GM12878 (cell line): Measurements from ENCODE around the gene PTH. TPM values are rescaled to one million over a fixed set of nuclear protein-coding genes. Genes with fewer than 3 reads are reported as not detected.
A peak's percentile ranks its signal among the peaks of the same experiment; 100 is the strongest.

Experiments
- ASH2L ChIP-seq: fragments of 300-600, 200-600 bp; sonication (generic); IDR thresholded peaks from 2 replicates; pipeline ENCODE4 v1.6.1; 2017; ENCODE audit warnings: low read depth, mild to moderate bottlenecking, borderline replicate concordance
- BACH1 ChIP-seq: fragments of 450-650 bp; IDR thresholded peaks from 2 replicates; pipeline ENCODE4 v1.6.1; 2017; ENCODE audit warnings: mild to moderate bottlenecking, borderline replicate concordance
- BCL3 ChIP-seq: IDR thresholded peaks from 2 replicates; pipeline ENCODE4 v1.6.1; 2011; ENCODE audit warnings: borderline replicate concordance, low read depth, mild to moderate bottlenecking, moderate library complexity, low read length; ENCODE audit not compliant: insufficient read depth, poor library complexity, severe bottlenecking
- E2F8 ChIP-seq: fragments of 450-650 bp; IDR thresholded peaks from 2 replicates; pipeline ENCODE4 v1.6.1; 2018; ENCODE audit warnings: mild to moderate bottlenecking, low read depth, moderate library complexity; ENCODE audit not compliant: partially characterized antibody
- EP300 ChIP-seq, 2 experiments: fragments of 150-350 bp in 1 of 2; IDR thresholded peaks; 2 replicates each; pipeline ENCODE4 v1.6.1; 2011 to 2012; ENCODE audit warnings: low read depth in 2 of 2, low read length in 2 of 2, borderline replicate concordance in 1 of 2, improper control_type of control experiment in 1 of 2, inconsistent platforms in 1 of 2; ENCODE audit not compliant: control insufficient read depth in 1 of 2
- EZH2 ChIP-seq: IDR thresholded peaks from 2 replicates; pipeline ENCODE4 v1.6.1; 2012; ENCODE audit warnings: low read depth, mild to moderate bottlenecking, control low read depth, inconsistent platforms, low read length, borderline replicate concordance; ENCODE audit not compliant: control insufficient read depth
- GABPA ChIP-seq: IDR thresholded peaks from 2 replicates; pipeline ENCODE4 v1.6.1; 2014; ENCODE audit warnings: antibody characterized with exemption, low read depth, mild to moderate bottlenecking, inconsistent platforms
- GATAD2B ChIP-seq: fragments of 450-650 bp; conservative IDR thresholded peaks from 2 replicates; pipeline ENCODE4 v1.6.1; 2017; ENCODE audit warnings: low read depth, mild to moderate bottlenecking, moderate library complexity
- MEF2A ChIP-seq: IDR thresholded peaks from 2 replicates; pipeline ENCODE4 v1.6.1; 2011; ENCODE audit warnings: low read depth, mild to moderate bottlenecking, low read length, moderate library complexity; ENCODE audit not compliant: insufficient read depth
- NFXL1 ChIP-seq: fragments of 450-650 bp; IDR thresholded peaks from 2 replicates; pipeline ENCODE4 v1.6.1; 2017; ENCODE audit warnings: antibody characterized with exemption, mild to moderate bottlenecking, borderline replicate concordance
- RAD21 ChIP-seq: IDR thresholded peaks from 2 replicates; pipeline ENCODE4 v1.6.1; 2011; ENCODE audit warnings: mild to moderate bottlenecking, low read depth, low read length, moderate library complexity; ENCODE audit not compliant: insufficient read depth
- RB1 ChIP-seq: fragments of 450-650 bp; formaldehyde crosslinking; IDR thresholded peaks from 2 replicates; pipeline ENCODE4 v1.6.1; 2017; ENCODE audit warnings: mild to moderate bottlenecking, borderline replicate concordance
- RBBP5 ChIP-seq: fragments of 200-600 bp; sonication (generic); conservative IDR thresholded peaks from 2 replicates; pipeline ENCODE4 v1.6.1; 2016
- SMC3 ChIP-seq: IDR thresholded peaks from 2 replicates; pipeline ENCODE4 v1.6.1; 2011; ENCODE audit warnings: low read length, improper control_type of control experiment, borderline replicate concordance
- TCF7 ChIP-seq: IDR thresholded peaks from 2 replicates; pipeline ENCODE4 v1.6.1; 2014; ENCODE audit warnings: antibody characterized with exemption, borderline replicate concordance
- YBX1 ChIP-seq: fragments of 450-650 bp; IDR thresholded peaks from 2 replicates; pipeline ENCODE4 v1.6.1; 2016; ENCODE audit warnings: antibody characterized with exemption
- ZNF274 ChIP-seq: IDR thresholded peaks from one replicate; pipeline ENCODE4 v1.8.0; 2011; ENCODE audit not compliant: insufficient read length, insufficient read depth
- ZNF592 ChIP-seq: fragments of 450-650 bp; IDR thresholded peaks from 2 replicates; pipeline ENCODE4 v1.6.1; 2017; ENCODE audit warnings: mild to moderate bottlenecking, moderate library complexity
- ZZZ3 ChIP-seq: IDR thresholded peaks from 2 replicates; pipeline ENCODE4 v1.6.1; 2011; ENCODE audit warnings: low read depth; ENCODE audit not compliant: control insufficient read depth, insufficient read length
- polyA plus RNA-seq, 11 experiments: library from polyadenylated mRNA; depleted of rRNA in 4 of 11; unstranded in 6 of 11; stranded (reverse) in 5 of 11; fragments of >200 nt; fragmentation: Nextera tagmentation in 4 of 11; fragmentation: Illumina TruSeq in 1 of 11; extraction: Ambion mirVana in 4 of 11; extraction: Trizol in 1 of 11; gene quantifications; 1 replicate in 1 of 11; 2 replicates in 10 of 11; pipeline versions ENCODE4 v1.2.1 to v1.2.3, GENCODE V29; 2011 to 2016; ENCODE audit warnings: inconsistent platforms in 2 of 11, missing spikeins in 2 of 11, low read depth in 1 of 11
- total RNA-seq, 4 experiments: library from RNA; depleted of rRNA in 3 of 4; stranded (reverse); fragments of >200 nt in 3 of 4; fragmentation: Illumina TruSeq in 1 of 4; extraction: Trizol in 1 of 4; gene quantifications; 2 replicates each; pipeline versions ENCODE4 v1.2.1 to v1.2.3, GENCODE V29; 2013 to 2021

Gene PTH
- total and polyA plus RNA-seq, 10 of the 15 experiments (the other 5 are each of a cell fraction or from before 2014, with no cell fraction given), result not detected

GRCh38 chr11:13462901-13463778 is 32.7 kb downstream of the PTH start, which contains the start of gene BTBD10 (continued):
- TF ChIP-seq RB1, result peak; percentile 42; the same call in 1 of the 2 replicates
- TF ChIP-seq TCF7, result no peak
- no peak for TF ChIP-seq GABPA
- no peak for TF ChIP-seq ZNF592
- peak; percentile 48 for TF ChIP-seq E2F8
- no peak for TF ChIP-seq EZH2
- TF ChIP-seq ZZZ3, result no peak
- no peak for TF ChIP-seq YBX1
- TF ChIP-seq ZNF274, result no peak
- no peak for TF ChIP-seq SMC3
- TF ChIP-seq ASH2L, result no peak; the same call in 1 of the 2 replicates
- TF ChIP-seq GATAD2B, result peak; percentile 69; the same call in 1 of the 2 replicates
- no peak for TF ChIP-seq BCL3
- TF ChIP-seq NFXL1, result no peak
- TF ChIP-seq BACH1, result no peak; the same call in 1 of the 2 replicates
- no peak for TF ChIP-seq RBBP5
- TF ChIP-seq RAD21, result no peak
- no peak for TF ChIP-seq EP300 (IDR thresholded peaks at IDR 0.05; ENCODE audit: borderline replicate concordance in 1 of 2, control insufficient read depth in 1 of 2, low read depth in 2 of 2, low read length in 2 of 2)
- TF ChIP-seq MEF2A, result no peak
